K562 (cell line): ENCODE data around the gene ZNF438.

ENCODE experiments used
- CREM ChIP-seq: IDR thresholded peaks from 2 replicates; pipeline ENCODE4 v1.6.1; 2014; ENCODE audit warnings: antibody characterized with exemption, low read depth
- E2F8 ChIP-seq: fragments of 450-650 bp; IDR thresholded peaks from 2 replicates; pipeline ENCODE4 v1.7.1; 2018; ENCODE audit warnings: mild to moderate bottlenecking, low read depth; ENCODE audit not compliant: partially characterized antibody
- EHMT2 ChIP-seq: fragments of 450-650 bp; IDR thresholded peaks from 2 replicates; pipeline ENCODE4 v1.6.1; 2018; ENCODE audit warnings: antibody characterized with exemption
- JUND ChIP-seq, 2 experiments: IDR thresholded peaks; 2 replicates in 1 of 2; 3 replicates in 1 of 2; pipeline ENCODE4 v1.6.1; 2011; ENCODE audit warnings: borderline replicate concordance in 2 of 2, low read depth in 2 of 2, low read length in 2 of 2, improper control_type of control experiment in 1 of 2, missing biosample characterization in 1 of 2, missing genetic modification characterization in 1 of 2, missing genetic modification reagents in 1 of 2
- MITF ChIP-seq: IDR thresholded peaks from 2 replicates; pipeline ENCODE4 v1.6.1; 2014; ENCODE audit warnings: antibody characterized with exemption
- SMAD4 ChIP-seq: fragments of 250-450 bp; sonication (Bioruptor Pico); conservative IDR thresholded peaks from 2 replicates; pipeline ENCODE4 v1.8.0; 2021; ENCODE audit warnings: inconsistent platforms, mild to moderate bottlenecking, moderate library complexity
- TAF1 ChIP-seq: IDR thresholded peaks from 2 replicates; pipeline ENCODE4 v1.6.1; 2011; ENCODE audit warnings: mild to moderate bottlenecking, low read length, moderate library complexity; ENCODE audit not compliant: insufficient read depth, control insufficient read depth, severe bottlenecking; ENCODE audit errors: extremely low read depth
- ZBTB26 ChIP-seq: fragments of 450-650 bp; formaldehyde crosslinking; IDR thresholded peaks from 2 replicates; pipeline ENCODE4 v1.4.0; 2022; ENCODE audit warnings: missing genetic modification characterization
- ZNF717 ChIP-seq: fragments of 250-450 bp; sonication (Bioruptor Pico); IDR thresholded peaks from 2 replicates; pipeline ENCODE4 v1.5.0; 2021
- TF ChIP-seq, protein P1 (sequence below): sonication (generic); formaldehyde crosslinking; IDR thresholded peaks from 2 replicates; pipeline ENCODE4 v1.8.0; 2023; ENCODE audit warnings: mild to moderate bottlenecking, missing genetic modification reagents
- TF ChIP-seq, protein P2 (sequence below): sonication (generic); formaldehyde crosslinking; IDR thresholded peaks from 2 replicates; pipeline ENCODE4 v1.8.1; 2023; ENCODE audit warnings: mild to moderate bottlenecking, missing genetic modification reagents
- TF ChIP-seq, protein P3 (sequence below), 3 experiments: IDR thresholded peaks in 2 of 3; conservative IDR thresholded peaks in 1 of 3; 2 replicates each; pipeline ENCODE4 v1.5.1; 2011 to 2012; ENCODE audit warnings: low read length in 3 of 3, mild to moderate bottlenecking in 3 of 3, control low read depth in 2 of 3, improper control_type of control experiment in 1 of 3, inconsistent platforms in 1 of 3, low read depth in 1 of 3, mixed read lengths in 1 of 3, moderate library complexity in 1 of 3; ENCODE audit not compliant: insufficient read depth in 2 of 3
- TF ChIP-seq, protein P4 (sequence below): fragments of 450-650 bp; IDR thresholded peaks from 2 replicates; pipeline ENCODE4 v1.6.1; 2018; ENCODE audit not compliant: partially characterized antibody

- TF ChIP-seq, protein P1, sequence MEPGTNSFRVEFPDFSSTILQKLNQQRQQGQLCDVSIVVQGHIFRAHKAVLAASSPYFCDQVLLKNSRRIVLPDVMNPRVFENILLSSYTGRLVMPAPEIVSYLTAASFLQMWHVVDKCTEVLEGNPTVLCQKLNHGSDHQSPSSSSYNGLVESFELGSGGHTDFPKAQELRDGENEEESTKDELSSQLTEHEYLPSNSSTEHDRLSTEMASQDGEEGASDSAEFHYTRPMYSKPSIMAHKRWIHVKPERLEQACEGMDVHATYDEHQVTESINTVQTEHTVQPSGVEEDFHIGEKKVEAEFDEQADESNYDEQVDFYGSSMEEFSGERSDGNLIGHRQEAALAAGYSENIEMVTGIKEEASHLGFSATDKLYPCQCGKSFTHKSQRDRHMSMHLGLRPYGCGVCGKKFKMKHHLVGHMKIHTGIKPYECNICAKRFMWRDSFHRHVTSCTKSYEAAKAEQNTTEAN (CRISPR knock-in tag), result no peak
- TF ChIP-seq, protein P2, sequence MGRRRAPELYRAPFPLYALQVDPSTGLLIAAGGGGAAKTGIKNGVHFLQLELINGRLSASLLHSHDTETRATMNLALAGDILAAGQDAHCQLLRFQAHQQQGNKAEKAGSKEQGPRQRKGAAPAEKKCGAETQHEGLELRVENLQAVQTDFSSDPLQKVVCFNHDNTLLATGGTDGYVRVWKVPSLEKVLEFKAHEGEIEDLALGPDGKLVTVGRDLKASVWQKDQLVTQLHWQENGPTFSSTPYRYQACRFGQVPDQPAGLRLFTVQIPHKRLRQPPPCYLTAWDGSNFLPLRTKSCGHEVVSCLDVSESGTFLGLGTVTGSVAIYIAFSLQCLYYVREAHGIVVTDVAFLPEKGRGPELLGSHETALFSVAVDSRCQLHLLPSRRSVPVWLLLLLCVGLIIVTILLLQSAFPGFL (CRISPR knock-in tag), result no peak
- no peak for TF ChIP-seq JUND (IDR thresholded peaks at IDR 0.05; ENCODE audit: borderline replicate concordance, low read depth, low read length)
- no peak for TF ChIP-seq JUND (tag; IDR thresholded peaks at IDR 0.05; ENCODE audit: borderline replicate concordance, low read depth, low read length)
- no peak for TF ChIP-seq CREM
- TF ChIP-seq SMAD4 (CRISPR knock-in tag), result no peak
- no peak for TF ChIP-seq MITF
- TF ChIP-seq EHMT2, result no peak
- TF ChIP-seq, protein P3, sequence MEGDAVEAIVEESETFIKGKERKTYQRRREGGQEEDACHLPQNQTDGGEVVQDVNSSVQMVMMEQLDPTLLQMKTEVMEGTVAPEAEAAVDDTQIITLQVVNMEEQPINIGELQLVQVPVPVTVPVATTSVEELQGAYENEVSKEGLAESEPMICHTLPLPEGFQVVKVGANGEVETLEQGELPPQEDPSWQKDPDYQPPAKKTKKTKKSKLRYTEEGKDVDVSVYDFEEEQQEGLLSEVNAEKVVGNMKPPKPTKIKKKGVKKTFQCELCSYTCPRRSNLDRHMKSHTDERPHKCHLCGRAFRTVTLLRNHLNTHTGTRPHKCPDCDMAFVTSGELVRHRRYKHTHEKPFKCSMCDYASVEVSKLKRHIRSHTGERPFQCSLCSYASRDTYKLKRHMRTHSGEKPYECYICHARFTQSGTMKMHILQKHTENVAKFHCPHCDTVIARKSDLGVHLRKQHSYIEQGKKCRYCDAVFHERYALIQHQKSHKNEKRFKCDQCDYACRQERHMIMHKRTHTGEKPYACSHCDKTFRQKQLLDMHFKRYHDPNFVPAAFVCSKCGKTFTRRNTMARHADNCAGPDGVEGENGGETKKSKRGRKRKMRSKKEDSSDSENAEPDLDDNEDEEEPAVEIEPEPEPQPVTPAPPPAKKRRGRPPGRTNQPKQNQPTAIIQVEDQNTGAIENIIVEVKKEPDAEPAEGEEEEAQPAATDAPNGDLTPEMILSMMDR (IDR thresholded peaks at IDR 0.05 in 2 of 3, conservative IDR thresholded peaks at IDR 0.05 in 1 of 3; ENCODE audit: insufficient read depth in 2 of 3, low read depth in 1 of 3, low read length in 3 of 3), result no peak
- TF ChIP-seq E2F8, result no peak
- TF ChIP-seq TAF1, result no peak
- TF ChIP-seq ZNF717 (CRISPR knock-in tag), result no peak
- TF ChIP-seq ZBTB26 (CRISPR knock-in tag), result no peak
- TF ChIP-seq, protein P4, sequence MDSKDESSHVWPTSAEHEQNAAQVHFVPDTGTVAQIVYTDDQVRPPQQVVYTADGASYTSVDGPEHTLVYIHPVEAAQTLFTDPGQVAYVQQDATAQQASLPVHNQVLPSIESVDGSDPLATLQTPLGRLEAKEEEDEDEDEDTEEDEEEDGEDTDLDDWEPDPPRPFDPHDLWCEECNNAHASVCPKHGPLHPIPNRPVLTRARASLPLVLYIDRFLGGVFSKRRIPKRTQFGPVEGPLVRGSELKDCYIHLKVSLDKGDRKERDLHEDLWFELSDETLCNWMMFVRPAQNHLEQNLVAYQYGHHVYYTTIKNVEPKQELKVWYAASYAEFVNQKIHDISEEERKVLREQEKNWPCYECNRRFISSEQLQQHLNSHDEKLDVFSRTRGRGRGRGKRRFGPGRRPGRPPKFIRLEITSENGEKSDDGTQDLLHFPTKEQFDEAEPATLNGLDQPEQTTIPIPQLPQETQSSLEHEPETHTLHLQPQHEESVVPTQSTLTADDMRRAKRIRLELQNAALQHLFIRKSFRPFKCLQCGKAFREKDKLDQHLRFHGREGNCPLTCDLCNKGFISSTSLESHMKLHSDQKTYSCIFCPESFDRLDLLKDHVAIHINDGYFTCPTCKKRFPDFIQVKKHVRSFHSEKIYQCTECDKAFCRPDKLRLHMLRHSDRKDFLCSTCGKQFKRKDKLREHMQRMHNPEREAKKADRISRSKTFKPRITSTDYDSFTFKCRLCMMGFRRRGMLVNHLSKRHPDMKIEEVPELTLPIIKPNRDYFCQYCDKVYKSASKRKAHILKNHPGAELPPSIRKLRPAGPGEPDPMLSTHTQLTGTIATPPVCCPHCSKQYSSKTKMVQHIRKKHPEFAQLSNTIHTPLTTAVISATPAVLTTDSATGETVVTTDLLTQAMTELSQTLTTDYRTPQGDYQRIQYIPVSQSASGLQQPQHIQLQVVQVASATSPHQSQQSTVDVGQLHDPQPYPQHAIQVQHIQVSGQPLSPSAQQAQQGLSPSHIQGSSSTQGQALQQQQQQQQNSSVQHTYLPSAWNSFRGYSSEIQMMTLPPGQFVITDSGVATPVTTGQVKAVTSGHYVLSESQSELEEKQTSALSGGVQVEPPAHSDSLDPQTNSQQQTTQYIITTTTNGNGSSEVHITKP, result no peak
Measured at GRCh38 chr10:30873411-30873810, 158.3 kb downstream of the ZNF438 start.
